Parathyroid adenoma (tissue), 2 donors: Measurements from ENCODE around the gene SH3BP2.

ENCODE experiments used
- H2AFZ ChIP-seq: fragments of 300-600 bp; sonication (generic); one replicate; pipeline ENCODE4 v1.7.0; 2017; ENCODE audit warnings: antibody characterized with exemption, mild to moderate bottlenecking
- H3K27ac ChIP-seq: fragments of 300-600 bp; sonication (generic); one replicate; pipeline ENCODE4 v1.7.0; 2017
- H3K27me3 ChIP-seq: fragments of 300-600 bp; sonication (generic); one replicate; pipeline ENCODE4 v1.7.0; 2017; ENCODE audit warnings: low read length; ENCODE audit not compliant: control insufficient read depth, insufficient read depth
- H3K36me3 ChIP-seq: fragments of 300-600 bp; sonication (generic); one replicate; pipeline ENCODE4 v1.7.0; 2017; ENCODE audit warnings: low read length; ENCODE audit not compliant: control insufficient read depth, insufficient read depth
- H3K4me1 ChIP-seq: fragments of 300-600 bp; sonication (generic); one replicate; pipeline ENCODE4 v1.7.0; 2017; ENCODE audit warnings: control low read depth
- H3K4me2 ChIP-seq: fragments of 300-600 bp; sonication (generic); one replicate; pipeline ENCODE4 v1.7.0; 2017; ENCODE audit warnings: low read length
- H3K4me3 ChIP-seq: fragments of 300-600 bp; sonication (generic); one replicate; pipeline ENCODE4 v1.7.0; 2017; ENCODE audit warnings: low read depth, low read length
- H3K79me2 ChIP-seq: fragments of 300-600 bp; sonication (generic); one replicate; pipeline ENCODE4 v1.7.0; 2017; ENCODE audit warnings: control low read depth
- H3K9ac ChIP-seq: fragments of 300-600 bp; sonication (generic); one replicate; pipeline ENCODE4 v1.7.0; 2017; ENCODE audit warnings: mild to moderate bottlenecking
- H3K9me3 ChIP-seq: fragments of 300-600 bp; sonication (generic); one replicate; pipeline ENCODE4 v1.7.0; 2017; ENCODE audit warnings: low read length; ENCODE audit not compliant: control insufficient read depth
- CTCF ChIP-seq: fragments of 300-600 bp; sonication (generic); IDR thresholded peaks from one replicate; pipeline ENCODE4 v1.7.0; 2017; ENCODE audit warnings: antibody characterized with exemption, mild to moderate bottlenecking
- donor health status: primary hyperparathyroidism.

SH3BP2 gene

GRCh38 chr4:2873329-2873728, 80.4 kb downstream of the SH3BP2 start:
- Histone ChIP-seq H3K9ac (no peak overlapping the region), H3K4me2 (no peak overlapping the region), H3K27me3 (no peaks in the 10 kb centered on the region), H3K79me2 (peaks cover 31% of the 10 kb centered on the region), H3K4me1 (no peaks in the 10 kb centered on the region), H3K27ac (no peak overlapping the region), H2AFZ (no peak overlapping the region), H3K4me3 (no peak overlapping the region), H3K9me3 (no peaks in the 10 kb centered on the region), H3K36me3 (no peaks in the 10 kb centered on the region)
- TF ChIP-seq CTCF = no peak

- no peak overlapping the region for H3K4me2 ChIP-seq
- H2AFZ ChIP-seq = no peak overlapping the region
- no peak for TF ChIP-seq CTCF
- H3K27ac ChIP-seq = no peak overlapping the region
- H3K27me3 ChIP-seq = no peaks in the 10 kb centered on the region
- H3K36me3 ChIP-seq = no peaks in the 10 kb centered on the region
- peaks cover 18% of the 10 kb centered on the region for H3K79me2 ChIP-seq
- no peaks in the 10 kb centered on the region for H3K9me3 ChIP-seq
- no peak overlapping the region for H3K4me3 ChIP-seq
- H3K9ac ChIP-seq = no peak overlapping the region
- no peaks in the 10 kb centered on the region for H3K4me1 ChIP-seq
Measured at GRCh38 chr4:2874861-2875260, 82.0 kb downstream of the SH3BP2 start.

GRCh38 chr4:2875556-2875955, 82.7 kb downstream of the SH3BP2 start:
- no peaks in the 10 kb centered on the region for H3K27me3 ChIP-seq
- H3K4me3 ChIP-seq = no peak overlapping the region
- H3K36me3 ChIP-seq = no peaks in the 10 kb centered on the region
- H3K9me3 ChIP-seq = no peaks in the 10 kb centered on the region
- H3K4me1 ChIP-seq = no peaks in the 10 kb centered on the region
- peaks cover 18% of the 10 kb centered on the region for H3K79me2 ChIP-seq
- H2AFZ ChIP-seq = no peak overlapping the region
- no peak overlapping the region for H3K9ac ChIP-seq
- no peak overlapping the region for H3K27ac ChIP-seq
- no peak for TF ChIP-seq CTCF
- H3K4me2 ChIP-seq = no peak overlapping the region

GRCh38 chr4:2878346-2878745, 85.5 kb downstream of the SH3BP2 start:
- Histone ChIP-seq H3K9me3 (no peaks in the 10 kb centered on the region), H3K9ac (no peak overlapping the region), H3K79me2 (peaks cover 11% of the 10 kb centered on the region), H3K27me3 (no peaks in the 10 kb centered on the region), H3K36me3 (no peaks in the 10 kb centered on the region), H3K4me1 (no peaks in the 10 kb centered on the region), H2AFZ (no peak overlapping the region), H3K4me3 (no peak overlapping the region), H3K4me2 (no peak overlapping the region), H3K27ac (no peak overlapping the region)
- TF ChIP-seq CTCF = no peak

GRCh38 chr4:2879026-2879425, 86.1 kb downstream of the SH3BP2 start:
- H2AFZ ChIP-seq = no peak overlapping the region
- H3K9ac ChIP-seq = no peak overlapping the region
- peaks cover 5% of the 10 kb centered on the region for H3K79me2 ChIP-seq
- no peaks in the 10 kb centered on the region for H3K27me3 ChIP-seq
- no peak for TF ChIP-seq CTCF
- H3K4me1 ChIP-seq = no peaks in the 10 kb centered on the region
- H3K4me2 ChIP-seq = no peak overlapping the region
- H3K27ac ChIP-seq = no peak overlapping the region
- H3K9me3 ChIP-seq = no peaks in the 10 kb centered on the region
- H3K36me3 ChIP-seq = no peaks in the 10 kb centered on the region
- H3K4me3 ChIP-seq = no peak overlapping the region
